Posterior vena cava (tissue), 2 donors: ENCODE measurements around the gene TSHZ3. TPM values are rescaled to one million over a fixed set of nuclear protein-coding genes. Genes with fewer than 3 reads are reported as not detected.
A peak's percentile ranks its signal among the peaks of the same experiment; 100 is the strongest.

Source experiments
- DNase-seq: peaks from one replicate; pipeline ENCODE4 v3.0.0-alpha.2; 2020; ENCODE audit warnings: low spot score
- intact Hi-C, 2 donors: fragments of 100-400 bp; cut with DNase I; formaldehyde crosslinking; loops; one replicate each; pipeline versions ENCODE4 v1.14.1 to v1.14.2; 2022 to 2023
- total RNA-seq, 2 donors: library from RNA; stranded (reverse); fragmentation: NEBNext Ultra II Directional; extraction: Animal tissue kit (Norgen Biotek cat#: 25700); gene quantifications; one replicate each; pipeline ENCODE4 v1.2.1, GENCODE V29; 2021
- donor health status: DM: yes; HTN: yes; CAD: no.
- donor health status: DM: yes; HTN: yes; CAD: no.

Gene TSHZ3
- total RNA-seq, 2 donors from 2014 or later = 30.8 to 32.1 TPM

DNA sequence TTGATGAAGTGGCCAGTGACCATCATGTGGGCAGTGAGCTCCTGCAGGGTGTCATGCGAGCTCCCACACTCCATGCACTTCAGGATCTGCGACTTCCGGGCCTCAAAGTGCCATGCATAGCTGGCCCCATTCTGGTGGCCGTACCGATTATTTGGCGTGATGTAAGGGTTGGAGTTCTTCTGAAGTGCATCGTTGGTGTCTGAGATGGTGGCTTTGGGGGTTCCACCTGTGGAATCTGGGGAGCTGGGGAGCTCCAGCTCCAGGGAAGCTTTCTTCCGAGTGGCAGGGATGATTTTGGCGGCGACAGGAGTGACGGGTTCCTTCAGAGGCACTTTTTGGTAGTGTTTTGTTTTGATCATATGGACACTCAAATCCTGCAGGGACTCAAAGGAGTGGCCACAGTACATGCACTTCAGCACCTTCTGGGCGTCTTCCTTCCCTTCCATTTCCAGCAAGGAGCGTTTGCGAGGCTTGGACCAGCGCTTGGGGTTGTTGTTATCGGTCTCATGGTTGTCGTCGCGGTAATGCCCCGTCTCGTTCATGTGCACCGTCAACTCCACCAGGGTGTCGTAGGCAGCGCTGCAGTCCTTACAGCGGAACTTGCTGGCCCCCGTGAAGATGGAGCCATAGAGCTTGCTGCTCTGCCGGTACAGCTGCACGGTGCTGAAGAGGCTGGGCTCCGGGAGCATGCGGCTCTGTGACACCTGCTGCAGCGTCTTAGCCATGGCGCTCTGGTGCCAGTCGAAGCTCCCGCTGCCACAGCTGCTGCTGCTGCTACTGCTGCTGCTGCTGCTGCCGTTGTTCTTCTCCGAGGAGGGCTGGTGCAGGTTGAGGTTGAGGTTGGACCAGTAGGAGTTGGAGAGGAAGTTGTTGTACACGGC lies 70.4 kb downstream of the TSHZ3 start:
- DNase-seq = peak; percentile 56
- intact Hi-C loops = no loop called here

DNA sequence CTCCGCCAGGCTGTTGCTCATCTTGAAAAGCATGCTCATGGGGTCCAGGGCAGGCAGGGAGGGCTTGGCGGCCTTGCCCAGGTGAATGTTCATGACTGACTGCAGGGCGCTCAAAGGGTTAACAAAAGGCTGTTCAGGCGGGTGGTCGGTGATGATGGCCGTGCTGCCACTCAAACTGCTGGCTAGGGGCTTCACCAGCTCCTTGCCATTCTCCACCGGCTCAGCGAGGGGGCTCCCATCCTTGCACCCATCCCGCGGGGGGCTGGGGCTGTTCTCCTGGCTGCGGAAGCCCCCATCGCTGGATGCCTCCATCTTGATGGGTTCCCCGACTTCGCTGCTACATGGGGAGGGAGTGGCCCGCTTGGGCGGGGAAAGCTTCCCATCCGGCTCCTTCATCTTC lies 71.7 kb downstream of the TSHZ3 start:
- intact Hi-C loops = no loop called here
- DNase-seq = no peak

DNA sequence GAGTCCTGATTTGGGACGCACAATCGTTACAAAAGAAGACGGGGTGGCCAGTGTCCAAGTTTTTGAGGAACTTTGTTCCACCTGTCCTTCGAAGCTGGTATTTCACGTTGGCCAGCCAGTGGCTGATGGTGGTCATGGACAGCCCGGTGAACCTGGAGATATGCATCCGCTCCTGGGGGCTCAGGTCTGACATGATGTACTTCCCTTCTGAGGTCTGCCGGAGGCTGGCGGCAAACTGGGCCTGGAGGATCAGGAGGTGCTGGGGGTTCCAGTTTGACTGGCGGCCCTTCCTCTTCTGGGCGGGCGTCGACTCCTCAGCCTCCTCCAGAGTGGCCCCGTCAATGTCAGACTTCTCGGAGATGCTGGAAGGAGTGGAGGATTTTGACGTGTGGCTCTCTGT lies 72.4 kb downstream of the TSHZ3 start:
- intact Hi-C loops = no loop called here

DNA sequence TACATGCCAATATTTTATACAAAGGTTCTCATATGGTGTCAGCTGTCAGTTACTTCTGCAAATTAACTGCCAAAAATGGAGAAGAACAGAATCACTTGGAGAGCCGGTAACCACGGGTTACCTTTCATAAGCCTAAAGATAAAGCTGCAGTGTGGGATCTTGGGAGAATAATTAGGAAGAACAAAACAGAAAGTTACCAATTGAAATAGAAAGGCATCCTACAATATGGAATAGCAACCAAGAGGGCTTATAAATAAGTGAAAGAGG lies 74.2 kb downstream of the TSHZ3 start:
- intact Hi-C loops = no loop called here
- no peak for DNase-seq

More for the DNA sequence above, 72.4 kb downstream of the TSHZ3 start:
- DNase-seq = no peak

DNA sequence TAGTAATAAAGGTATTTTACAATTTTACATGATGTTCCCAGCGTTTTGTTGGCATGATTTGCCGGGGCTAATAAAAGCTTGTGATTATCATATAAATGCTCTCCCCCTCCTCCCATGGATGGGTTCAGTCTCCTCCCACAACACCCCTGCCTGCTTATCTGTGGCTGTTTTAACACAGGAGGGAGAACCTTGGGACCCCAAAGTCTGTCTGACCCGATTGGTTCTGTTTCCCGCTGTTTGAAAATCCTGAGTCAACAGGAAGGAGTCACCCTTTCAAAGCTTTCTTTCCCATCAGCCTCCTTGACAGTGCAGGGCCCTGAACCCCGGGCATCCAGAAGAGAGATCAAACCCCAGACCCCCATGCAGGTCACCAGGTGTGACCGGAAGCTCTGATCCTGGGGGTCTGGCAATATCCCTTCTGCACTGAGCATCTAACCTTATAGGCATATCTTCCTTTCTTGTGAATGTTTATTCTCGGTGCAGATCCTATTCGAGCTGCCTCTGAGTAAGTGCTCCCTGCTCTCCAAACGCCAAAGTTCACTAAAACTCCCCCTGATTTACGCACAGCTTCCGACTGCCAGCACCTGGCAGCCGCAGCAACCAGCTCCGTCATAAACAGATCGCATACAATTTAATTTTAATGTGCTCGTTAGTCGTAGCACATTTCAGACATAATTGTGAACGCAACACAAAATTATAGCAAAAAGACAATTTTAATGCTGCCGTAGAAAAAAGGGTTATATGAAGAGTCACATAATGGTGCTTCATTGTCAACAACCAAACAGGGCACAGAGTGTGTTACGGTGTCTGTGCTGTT lies 74.8 kb downstream of the TSHZ3 start:
- intact Hi-C loops = no loop called here
- no peak for DNase-seq

DNA sequence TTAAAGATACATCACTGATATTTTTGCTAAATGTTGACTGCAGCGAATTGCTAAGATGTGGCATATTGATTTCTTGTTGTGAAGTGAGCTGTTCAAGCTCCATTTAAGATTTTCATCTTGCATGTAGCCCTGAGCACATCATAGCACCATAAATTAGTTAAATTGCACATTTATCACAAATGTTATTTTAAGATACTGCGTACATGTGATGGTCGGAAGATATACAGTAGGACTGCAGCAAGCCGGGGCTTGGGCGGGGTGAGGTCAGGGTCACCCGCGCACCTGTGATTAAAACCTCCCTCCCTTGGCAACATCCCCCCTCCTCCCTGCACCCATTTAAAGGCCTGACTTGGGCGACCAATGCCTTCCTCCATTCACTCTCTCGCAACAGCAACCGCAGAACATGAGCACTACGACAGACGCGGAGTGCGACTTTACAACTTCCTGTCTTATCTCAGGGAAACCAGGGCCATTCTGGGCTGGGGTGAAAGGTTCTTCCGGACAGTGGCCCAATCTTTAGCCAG lies 76.6 kb downstream of the TSHZ3 start:
- DNase-seq = no peak
- intact Hi-C loops = no loop called here

DNA sequence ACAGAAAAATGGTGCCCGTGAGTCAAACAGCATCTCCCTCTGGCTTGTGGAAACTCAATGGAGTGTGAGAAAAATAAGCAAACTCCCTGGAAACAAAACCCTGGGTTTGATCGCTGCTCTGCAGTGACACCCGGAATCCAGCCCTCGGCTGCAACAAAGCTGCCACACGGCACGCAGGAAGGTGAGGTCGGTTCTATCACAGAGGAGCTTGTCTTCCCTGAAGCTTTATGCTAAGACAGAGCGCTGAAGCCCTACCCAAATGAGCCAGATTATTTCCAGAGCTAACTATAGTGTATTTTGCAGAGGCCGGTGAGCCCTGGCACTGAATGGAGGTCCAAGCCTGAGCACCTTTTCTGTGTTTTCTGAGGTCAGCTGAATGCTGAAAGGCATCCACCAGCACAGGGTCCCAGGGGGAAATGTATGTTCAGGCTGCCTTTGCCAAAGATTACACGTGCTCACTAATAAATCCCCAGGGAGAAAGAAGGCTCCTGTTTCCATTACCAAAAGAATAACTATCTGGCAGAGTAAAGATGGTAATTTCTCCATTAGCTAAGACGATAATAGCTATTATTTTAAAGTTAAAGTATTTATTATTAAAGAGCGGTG lies 77.8 kb downstream of the TSHZ3 start:
- DNase-seq = no peak
- intact Hi-C loops = no loop called here

DNA sequence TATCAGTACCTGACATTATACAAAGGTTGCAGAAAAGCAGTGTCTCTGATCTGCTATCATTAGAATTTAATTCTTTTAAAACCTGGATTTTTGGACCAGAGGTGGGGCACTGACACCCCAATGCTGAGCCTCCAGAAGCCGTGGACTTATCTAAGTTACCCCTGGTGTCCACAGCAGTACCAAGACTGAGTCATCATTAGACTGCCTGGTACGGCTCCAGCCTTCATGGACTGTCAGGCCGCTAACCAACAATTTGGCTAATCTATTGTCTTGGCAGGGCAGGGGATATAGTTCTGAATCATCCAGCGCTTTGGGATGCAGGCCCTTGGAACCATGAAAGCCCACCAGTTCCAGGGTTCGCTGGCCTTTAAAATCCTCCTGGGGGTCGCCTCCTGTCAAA lies 78.3 kb downstream of the TSHZ3 start:
- DNase-seq = no peak
- intact Hi-C loops = no loop called here

DNA sequence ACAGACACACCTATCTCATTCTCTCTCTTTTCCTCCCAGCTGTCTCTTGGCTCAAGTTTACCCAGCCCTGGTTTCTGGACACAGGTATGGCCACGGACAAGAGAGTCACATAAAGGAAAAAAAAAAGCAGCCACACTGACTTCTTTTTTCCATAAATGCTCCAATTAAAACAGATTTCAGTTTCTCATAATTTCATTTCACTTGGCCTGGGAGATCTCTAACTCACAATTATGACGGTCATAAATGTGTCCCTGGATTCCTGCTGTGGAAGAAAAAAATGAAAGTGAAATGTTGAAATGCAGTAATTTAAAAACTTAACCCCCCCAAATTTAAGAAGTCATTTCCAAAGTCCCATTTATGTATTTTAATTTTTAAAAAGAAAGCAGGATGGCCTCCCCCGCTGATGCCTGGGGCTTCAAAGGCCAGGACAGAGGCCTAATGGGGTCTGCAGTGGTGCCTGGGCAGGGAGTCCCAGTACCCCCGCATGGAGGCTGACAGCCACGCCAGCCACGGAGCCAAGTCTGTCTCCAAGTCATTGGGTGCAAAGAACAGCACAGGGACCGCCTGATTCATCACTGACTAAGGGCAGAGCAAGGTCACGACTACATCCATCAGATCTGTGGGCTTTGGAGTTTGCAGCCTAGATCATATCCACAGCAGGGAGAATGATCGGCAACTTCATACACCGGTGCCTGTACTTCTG lies 79.7 kb downstream of the TSHZ3 start:
- no peak for DNase-seq
- intact Hi-C loops = loop anchor here in 1 of 2 donors (5.0 kb wide), 1 partner anchor 78 kb away; the partner anchor contains the start of gene TSHZ3

DNA sequence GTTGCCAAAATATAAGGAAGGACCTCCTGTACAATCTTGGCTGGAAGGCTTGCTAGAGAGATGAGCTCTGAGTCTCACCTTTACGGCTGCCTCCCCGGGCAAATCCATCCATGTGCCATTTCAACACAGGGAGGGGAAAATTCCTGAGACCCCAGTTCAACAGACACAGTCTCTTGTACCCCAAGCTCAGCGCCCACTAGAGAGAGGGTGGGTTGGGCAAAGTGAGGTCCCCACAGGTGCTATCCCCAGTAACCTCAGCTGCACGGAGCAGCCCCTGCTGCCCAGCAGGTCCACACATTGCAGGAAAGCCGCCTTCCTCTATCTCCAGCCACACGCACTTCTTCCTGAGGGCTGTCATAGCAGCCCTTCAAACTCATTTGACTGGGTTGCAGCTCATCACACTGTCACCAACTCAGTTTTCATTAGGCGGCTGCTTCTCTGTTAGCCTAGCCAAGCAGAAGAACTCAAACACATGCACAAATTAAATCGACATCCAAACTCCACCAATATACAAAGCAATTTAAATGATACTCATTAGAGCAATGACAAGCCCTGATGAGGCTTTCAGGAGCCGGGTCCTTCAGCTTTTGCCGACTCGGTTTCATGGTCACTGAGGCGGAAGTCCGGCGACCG lies 80.4 kb downstream of the TSHZ3 start:
- intact Hi-C loops = loop anchor here in 1 of 2 donors (5.0 kb wide), 1 partner anchor 78 kb away; the partner anchor contains the start of gene TSHZ3
- no peak for DNase-seq

DNA sequence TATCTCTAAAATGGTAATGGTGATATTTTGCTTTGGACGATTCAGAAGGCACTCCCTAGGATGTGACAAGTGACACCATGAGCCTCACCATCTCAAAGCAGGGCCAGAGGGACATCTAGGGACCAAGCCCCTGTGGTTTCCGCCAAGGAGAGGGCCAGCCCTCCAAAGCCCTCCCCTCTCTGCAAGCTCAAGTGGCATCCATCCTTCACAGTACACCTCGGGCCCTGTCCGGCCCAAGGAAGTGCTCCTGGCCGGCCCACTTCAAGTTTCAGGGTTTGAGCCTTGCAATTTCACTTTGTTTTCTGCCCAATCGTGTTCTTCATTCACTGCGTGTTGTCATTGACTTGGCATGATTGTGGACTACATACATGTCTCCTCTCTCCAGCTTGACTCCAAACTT lies 82.5 kb downstream of the TSHZ3 start:
- DNase-seq = peak; percentile 63
- intact Hi-C loops = loop anchor here in 1 of 2 donors (5.0 kb wide), 1 partner anchor 81 kb away; the partner anchor contains the start of gene TSHZ3

DNA sequence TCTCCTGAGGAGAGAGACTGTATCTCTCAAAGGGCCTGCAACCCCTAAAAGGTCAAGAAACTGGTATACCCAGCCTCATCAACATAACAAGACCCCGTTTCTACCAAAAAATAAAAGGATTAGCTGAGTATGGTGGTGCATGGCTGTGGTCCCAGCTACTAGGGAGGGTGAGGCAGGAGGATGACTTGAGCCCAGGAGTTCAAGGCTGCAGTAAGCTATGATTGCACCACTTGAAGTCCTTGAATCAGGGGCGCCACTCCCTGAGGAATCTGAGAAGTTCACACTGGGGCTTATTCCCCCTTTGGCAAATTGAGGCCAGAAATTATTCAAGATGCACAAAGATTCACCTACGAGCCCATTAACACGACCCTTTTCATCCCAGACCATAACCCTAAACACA lies 83.0 kb downstream of the TSHZ3 start:
- intact Hi-C loops = loop anchor here in 1 of 2 donors (5.0 kb wide), 1 partner anchor 81 kb away; the partner anchor contains the start of gene TSHZ3
- peak; percentile 50 for DNase-seq

DNA sequence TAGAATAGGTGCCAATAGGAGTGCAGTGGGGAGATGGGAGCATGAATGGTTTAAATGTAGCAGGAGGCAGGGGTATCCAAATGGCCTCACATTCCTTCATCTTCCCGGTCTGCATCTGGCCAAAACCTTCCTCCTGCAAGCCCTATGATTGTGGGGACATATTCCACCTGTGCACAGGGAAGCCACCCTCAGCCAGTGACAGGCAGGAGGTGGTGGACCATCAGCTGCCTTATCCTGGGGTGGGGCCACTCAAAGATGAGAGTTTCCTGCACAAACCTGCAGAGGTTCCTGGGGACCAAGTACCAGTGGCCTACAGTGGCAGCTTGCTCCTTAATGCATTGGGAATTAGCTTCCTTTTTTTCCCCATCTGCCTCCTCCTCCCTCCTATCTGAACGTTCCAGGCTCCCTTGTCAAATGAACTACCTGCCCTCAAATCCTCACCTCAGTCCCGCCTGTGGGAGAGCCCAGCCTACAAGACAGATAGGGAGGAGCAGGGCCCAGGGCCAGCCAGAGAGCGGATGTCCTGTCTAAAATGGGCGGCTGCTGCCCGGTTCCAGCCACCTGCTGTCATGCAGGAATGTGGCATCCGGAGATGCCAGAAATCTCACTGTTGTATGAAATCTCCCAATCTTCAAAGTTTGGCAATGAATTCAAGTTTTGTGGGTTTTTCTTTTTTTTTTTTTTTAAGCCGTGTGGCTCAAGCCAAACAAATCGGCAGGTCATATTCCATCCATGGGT lies 85.0 kb downstream of the TSHZ3 start:
- intact Hi-C loops = no loop called here
- peak; percentile 56 for DNase-seq

DNA sequence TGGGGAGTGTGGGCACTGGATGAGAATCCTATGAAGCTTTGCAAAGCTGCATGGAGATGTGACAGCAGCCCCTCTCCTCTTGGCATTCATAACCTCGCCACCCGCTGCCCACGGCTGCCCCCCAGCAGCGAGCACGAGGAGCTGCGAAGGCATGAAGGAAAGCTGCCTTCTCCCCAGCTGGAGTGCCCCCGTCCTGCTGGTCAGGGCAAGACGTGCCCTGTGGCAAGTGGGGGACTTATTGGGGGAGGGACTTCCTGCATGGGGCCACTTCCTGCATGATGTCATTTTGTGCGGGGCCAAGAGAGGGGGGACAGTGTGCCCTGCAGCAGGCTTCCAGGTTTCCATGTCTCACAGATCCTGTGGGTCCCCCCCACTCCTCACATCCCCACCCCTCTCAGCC lies 85.9 kb downstream of the TSHZ3 start:
- DNase-seq = no peak
- intact Hi-C loops = no loop called here

DNA sequence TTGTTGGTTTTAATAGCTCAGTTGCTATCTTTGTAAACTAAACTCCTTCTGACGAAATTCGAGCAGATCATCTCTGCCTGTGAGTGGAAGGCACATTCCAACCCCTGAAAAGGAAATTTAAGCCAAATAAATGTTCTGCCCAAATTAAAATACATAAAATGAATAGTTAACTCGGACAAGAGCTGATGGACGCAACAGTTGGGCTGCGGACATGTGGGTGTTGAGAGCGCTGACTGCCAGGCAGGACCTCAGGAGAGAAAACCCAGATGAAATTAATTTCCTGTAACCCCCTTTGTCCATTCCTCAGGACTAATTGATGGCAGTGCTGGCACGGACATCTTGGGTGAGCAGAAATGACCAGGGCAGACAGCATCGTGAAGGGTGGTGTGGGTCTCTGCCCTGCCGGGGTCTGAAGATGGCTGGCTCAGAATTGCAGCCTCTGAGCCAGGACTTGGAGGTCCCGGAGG lies 86.5 kb downstream of the TSHZ3 start:
- DNase-seq = no peak
- intact Hi-C loops = no loop called here

DNA sequence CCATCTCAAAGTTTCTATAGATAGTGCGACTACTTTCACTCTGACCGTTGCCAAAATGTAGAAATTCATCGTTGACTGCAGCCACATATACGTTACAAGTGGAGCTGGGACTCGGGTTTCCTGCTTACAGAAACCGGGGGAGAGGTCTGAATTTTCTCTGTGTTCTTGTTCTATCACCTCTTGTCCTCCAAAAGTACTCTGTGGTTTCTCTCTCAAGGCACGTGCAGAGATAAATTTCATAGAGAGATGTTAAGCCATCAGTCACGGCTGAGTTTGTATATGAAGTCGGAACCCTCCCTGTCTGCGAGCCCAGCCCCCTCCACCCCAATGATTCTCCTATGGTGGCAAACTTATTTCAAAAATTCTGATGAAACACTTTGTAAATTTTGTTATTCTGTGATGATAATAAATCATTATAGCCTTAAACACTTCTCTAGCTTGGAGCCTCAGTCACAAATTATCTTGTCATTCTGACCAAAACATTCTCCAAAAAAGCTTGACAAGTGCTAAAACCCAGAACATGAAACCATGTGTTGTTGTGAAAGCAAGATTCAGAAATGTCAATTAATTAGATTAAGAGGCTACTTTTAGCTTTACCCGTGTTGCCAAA lies 87.5 kb downstream of the TSHZ3 start:
- DNase-seq = no peak
- intact Hi-C loops = no loop called here

DNA sequence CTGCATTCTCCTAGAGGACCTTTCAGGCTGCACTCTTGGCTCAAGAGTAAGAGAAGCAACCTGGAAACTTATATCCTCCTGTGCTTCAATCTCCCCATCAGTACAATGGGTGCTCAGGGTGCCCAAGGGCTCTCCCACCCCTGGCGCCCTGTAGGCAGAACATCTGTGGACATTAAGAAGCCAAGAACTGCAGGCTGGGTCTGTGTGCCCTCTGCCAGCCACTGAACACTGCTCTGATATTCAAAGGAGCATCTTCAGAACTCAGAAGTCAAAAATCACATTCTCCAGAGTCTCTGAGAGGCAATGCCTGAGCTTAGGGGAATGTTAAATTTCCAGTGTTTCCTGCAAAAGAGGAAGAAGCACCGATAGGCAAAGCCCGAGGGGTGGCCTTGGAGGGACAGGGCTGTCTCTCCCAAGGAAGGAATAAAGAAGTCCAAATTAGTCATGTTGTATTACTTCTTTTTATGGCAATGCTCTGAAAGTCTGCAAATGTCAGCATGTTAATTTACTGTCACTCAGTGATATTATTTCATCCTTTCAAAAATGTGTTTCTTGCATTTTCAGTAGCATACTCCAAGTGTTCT lies 88.1 kb downstream of the TSHZ3 start:
- intact Hi-C loops = no loop called here
- no peak for DNase-seq
